ENCODE results near the gene FBN1.

GRCh38 chr15:48406911-48407310 lies 238.6 kb downstream of the FBN1 start:
- TF ChIP-seq CTCF (IDR thresholded peaks at IDR 0.05), result no peak
- TF ChIP-seq POLR2A (IDR thresholded peaks at IDR 0.05), result no peak
- no peak for TF ChIP-seq EP300 (IDR thresholded peaks at IDR 0.05)
- no peak for TF ChIP-seq POLR2AphosphoS5 (IDR thresholded peaks at IDR 0.05)
